Measurements from ENCODE around the gene CPA5. TPM values are rescaled to one million over a fixed set of nuclear protein-coding genes. Genes with fewer than 3 reads are reported as not detected.

Gene CPA5
- total and polyA plus RNA-seq, 9 of the 15 experiments (the other 6 are each of a cell fraction or from before 2014, with no cell fraction given), result 0.13 to 2.4 (median 0.91) TPM

- Histone ChIP-seq H3K9ac (ENCODE audit: insufficient read depth in 1 of 2, low read depth in 2 of 2, low read length in 2 of 2) (no peak overlapping the region; a peak in 1 of 4 replicates), H3K27me3 (ENCODE audit: control insufficient read depth in 2 of 2, insufficient read depth in 2 of 2, low read length in 2 of 2) (peaks cover 15 to 42% of the 10 kb centered on the region in 2 experiments), H3K36me3 (ENCODE audit: control insufficient read depth, insufficient read depth, low read length) (no peaks in the 10 kb centered on the region), H3K27ac (ENCODE audit: extremely low read depth, low read depth, low read length) (no peak overlapping the region), H3K79me2 (ENCODE audit: control insufficient read depth, insufficient read depth, low read length) (no peaks in the 10 kb centered on the region), H4K20me1 (replicated peaks; ENCODE audit: control insufficient read depth, insufficient read depth, low read length) (no peaks in the 10 kb centered on the region), H3K9me1 (ENCODE audit: control insufficient read depth, insufficient read depth, low read length) (no peaks in the 10 kb centered on the region), H3K4me2 (ENCODE audit: insufficient read depth, low read length) (no peak overlapping the region), H3K9me3 (replicated peaks; ENCODE audit: control insufficient read depth, insufficient read depth, low read depth, low read length) (peaks cover 5% of the 10 kb centered on the region; the same call in 1 of the 2 replicates), H2AFZ (ENCODE audit: low read depth, low read length) (no peak overlapping the region), H3K4me3 (no peak overlapping the region), H3K4me1 (replicated peaks in 1 of 2; ENCODE audit: control insufficient read depth in 2 of 2, insufficient read depth in 2 of 2, low read length in 2 of 2) (no peaks in the 10 kb centered on the region; a peak in 1 of 5 replicates)
- no TSS peak for BruUV-seq (replicated peaks)
- POLR2A ChIA-PET, result interaction anchor here (1.0 kb wide), 1 partner anchor 10 kb away, joined by 3 read pairs; no protein-coding TSS in a partner anchor
- in situ Hi-C loops (cut with MboI), result no loop called here
- intact Hi-C loops (cut with micrococcal nuclease), result loop anchor here (10.0 kb wide), 1 partner anchor 288 kb away; the partner anchor contains the start of gene KLHDC10
- no peak for FAIRE-seq
- DNase-seq (ENCODE audit: extremely low read depth in 1 of 4, low spot score in 3 of 4), result peak in 1 of 4 experiments; percentile 21
- 3% methylated on average over 8 of the region's 8 CpGs for WGBS (ENCODE audit: insufficient coverage, low coverage, missing lambda C conversion rate)
- CTCF ChIA-PET (ENCODE audit: low intra/inter-chr PET ratio), result no interaction called here
- ATAC-seq, result no peak
- TF ChIP-seq JUND (IDR thresholded peaks at IDR 0.05; ENCODE audit: borderline replicate concordance, low read depth, low read length), result peak; percentile 51; the same call in 1 of the 2 replicates
- no peak for TF ChIP-seq JUND (tag; IDR thresholded peaks at IDR 0.05; ENCODE audit: borderline replicate concordance, low read depth, low read length)
- no peak for TF ChIP-seq ZZZ3 (IDR thresholded peaks at IDR 0.05)
- TF ChIP-seq FOSL1 (tag; conservative IDR thresholded peaks at IDR 0.05), result peak; percentile 69
- TF ChIP-seq EZH2 (IDR thresholded peaks at IDR 0.05; ENCODE audit: borderline replicate concordance, low read depth, low read length), result no peak
- TF ChIP-seq ZNF830 (CRISPR knock-in tag; IDR thresholded peaks at IDR 0.05), result no peak
- TF ChIP-seq KAT8 (IDR thresholded peaks at IDR 0.05; ENCODE audit: low read depth), result no peak
- no peak for TF ChIP-seq MCM5 (IDR thresholded peaks at IDR 0.05; ENCODE audit: low read depth)
- no peak for TF ChIP-seq VEZF1 (CRISPR knock-in tag; IDR thresholded peaks at IDR 0.05)
- TF ChIP-seq PHF8 (IDR thresholded peaks at IDR 0.05; ENCODE audit: borderline replicate concordance, low read length), result no peak
- TF ChIP-seq SLC30A9 (CRISPR knock-in tag; IDR thresholded peaks at IDR 0.05), result no peak
- TF ChIP-seq ZNF655 (CRISPR knock-in tag; IDR thresholded peaks at IDR 0.05), result no peak
- TF ChIP-seq ZC3H11A (IDR thresholded peaks at IDR 0.05; ENCODE audit: low read depth, low read length), result no peak
- no peak for TF ChIP-seq RNF2 (IDR thresholded peaks at IDR 0.05)
- TF ChIP-seq ATF3 (IDR thresholded peaks at IDR 0.05), result peak; percentile 65; the same call in 1 of the 2 replicates
- TF ChIP-seq ATF3 (CRISPR knock-in tag; conservative IDR thresholded peaks at IDR 0.05), result no peak
- no peak for TF ChIP-seq MLX (CRISPR knock-in tag; conservative IDR thresholded peaks at IDR 0.05)
Measured at GRCh38 chr7:130363026-130363847, 18.6 kb downstream of the CPA5 start.

Data from K562 (cell line).